ENCODE data around the gene ZFX. TPM values are rescaled to one million over a fixed set of nuclear protein-coding genes. Genes with fewer than 3 reads are reported as not detected.
A peak's percentile ranks its signal among the peaks of the same experiment; 100 is the strongest.

Gene ZFX
- total RNA-seq, 1 donor from 2014 or later: 52.4 TPM

- DNase-seq (ENCODE audit: low read depth): no peak
Measured at GRCh38 chrX:24235084-24235710, 85.7 kb downstream of the ZFX start.

- peak; percentile 18 for DNase-seq (ENCODE audit: low read depth)
Measured at GRCh38 chrX:24241822-24242648, 92.5 kb downstream of the ZFX start.

GRCh38 chrX:24242649-24243175 is 93.2 kb downstream of the ZFX start:
- DNase-seq (ENCODE audit: low read depth): peak; percentile 64

- no peak for DNase-seq (ENCODE audit: low read depth)
Measured at GRCh38 chrX:24243188-24243587, 93.7 kb downstream of the ZFX start.

- no peak for DNase-seq (ENCODE audit: low read depth)
Measured at GRCh38 chrX:24243692-24244091, 94.2 kb downstream of the ZFX start.

- peak; percentile 29 for DNase-seq (ENCODE audit: low read depth)
Measured at GRCh38 chrX:24245202-24245601, 95.7 kb downstream of the ZFX start.

GRCh38 chrX:24248042-24248441 is 98.5 kb downstream of the ZFX start:
- no peak for DNase-seq (ENCODE audit: low read depth)

- no peak for DNase-seq (ENCODE audit: low read depth)
Measured at GRCh38 chrX:24253030-24253429, 103.5 kb downstream of the ZFX start.

- DNase-seq (ENCODE audit: low read depth): no peak
Measured at GRCh38 chrX:24253469-24253868, 103.9 kb downstream of the ZFX start.

GRCh38 chrX:24257011-24257410 is 107.5 kb downstream of the ZFX start:
- DNase-seq (ENCODE audit: low read depth): no peak

- peak; percentile 55 for DNase-seq (ENCODE audit: low read depth)
Measured at GRCh38 chrX:24259544-24260240, 110.2 kb downstream of the ZFX start.

GRCh38 chrX:24260842-24261550 is 111.5 kb downstream of the ZFX start:
- DNase-seq (ENCODE audit: low read depth): no peak

- DNase-seq (ENCODE audit: low read depth): no peak
Measured at GRCh38 chrX:24262309-24262708, 112.8 kb downstream of the ZFX start.

- DNase-seq (ENCODE audit: low read depth): no peak
Measured at GRCh38 chrX:24264383-24264782, 114.9 kb downstream of the ZFX start.

Other genes with a start within 250 kb of the ZFX start
- gene APOO, start 241.8 kb upstream of the ZFX start, total RNA-seq: 19.6 and 25.6 TPM in 2 replicates
- 0.16 TPM in 1 of 2 replicates, not detected in the other for gene CXorf58, start 241.7 kb upstream of the ZFX start, total RNA-seq
- gene KLHL15, start 122.5 kb upstream of the ZFX start, total RNA-seq: 11.3 and 21.2 TPM in 2 replicates
- 155 and 161 TPM in 2 replicates for gene EIF2S3, start 94.8 kb upstream of the ZFX start, total RNA-seq
- not detected in 2 replicates for gene SUPT20HL2, start 164.3 kb downstream of the ZFX start, total RNA-seq
- not detected in 2 replicates for gene SUPT20HL1, start 210.9 kb downstream of the ZFX start, total RNA-seq